DMS153 treated with DMSO at 0.1 percent for 48 hours (cell line): ENCODE data around the gene ODAD3.
"Not testable (repeated sequence)": the region's sequence is repeated elsewhere in the genome, so short reads cannot be mapped to it uniquely, and the experiment has no call there.

ENCODE experiments used
- DNase-seq: peaks from one replicate; lab custom pipeline; 2025; ENCODE audit not compliant: unreplicated experiment; lab: John Stamatoyannopoulos, UW

ODAD3 gene

GRCh38 chr19:11406703-11407236 lies 28.2 kb downstream of the ODAD3 start:
- not testable (repeated sequence) for DNase-seq

DNA sequence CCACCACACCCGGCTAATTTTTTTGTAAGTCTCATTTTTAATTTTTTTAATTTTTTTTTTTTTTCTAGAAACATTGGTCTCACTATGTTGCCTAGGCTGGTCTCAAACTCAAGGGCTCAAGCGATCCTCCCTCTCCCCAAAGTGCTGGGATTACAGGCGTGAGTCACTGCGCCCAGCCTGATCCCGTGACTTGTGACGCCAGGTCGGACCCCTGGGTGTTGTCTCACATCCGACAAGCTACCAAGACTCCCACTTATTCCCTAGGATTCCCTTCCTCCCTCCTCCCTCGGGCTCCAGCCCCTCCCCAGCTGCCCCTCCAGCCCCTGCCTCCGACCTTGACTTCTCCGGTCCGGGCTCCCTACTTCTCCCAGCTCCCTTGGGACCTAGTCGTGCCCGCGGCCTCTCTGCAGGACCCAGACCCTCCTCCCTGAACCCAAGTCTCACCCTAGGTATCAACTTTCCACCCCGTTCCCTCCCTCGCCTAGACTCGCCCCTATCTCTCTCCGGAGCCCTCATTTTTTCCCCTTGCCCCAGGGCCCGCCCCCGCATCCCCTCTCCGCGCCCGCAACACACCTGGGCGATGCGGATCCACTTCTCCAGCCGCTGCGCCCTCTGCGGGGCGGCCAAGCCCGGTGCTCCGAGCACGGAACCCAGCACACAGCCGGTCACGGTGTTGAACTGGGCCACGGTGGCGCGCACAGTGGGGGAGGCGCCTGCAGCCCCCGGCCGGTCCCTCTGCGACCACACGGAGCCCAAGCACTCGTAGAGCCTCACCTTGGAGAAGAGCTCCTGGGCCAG lies 28.9 kb downstream of the ODAD3 start:
- DNase-seq, result no peak

DNA sequence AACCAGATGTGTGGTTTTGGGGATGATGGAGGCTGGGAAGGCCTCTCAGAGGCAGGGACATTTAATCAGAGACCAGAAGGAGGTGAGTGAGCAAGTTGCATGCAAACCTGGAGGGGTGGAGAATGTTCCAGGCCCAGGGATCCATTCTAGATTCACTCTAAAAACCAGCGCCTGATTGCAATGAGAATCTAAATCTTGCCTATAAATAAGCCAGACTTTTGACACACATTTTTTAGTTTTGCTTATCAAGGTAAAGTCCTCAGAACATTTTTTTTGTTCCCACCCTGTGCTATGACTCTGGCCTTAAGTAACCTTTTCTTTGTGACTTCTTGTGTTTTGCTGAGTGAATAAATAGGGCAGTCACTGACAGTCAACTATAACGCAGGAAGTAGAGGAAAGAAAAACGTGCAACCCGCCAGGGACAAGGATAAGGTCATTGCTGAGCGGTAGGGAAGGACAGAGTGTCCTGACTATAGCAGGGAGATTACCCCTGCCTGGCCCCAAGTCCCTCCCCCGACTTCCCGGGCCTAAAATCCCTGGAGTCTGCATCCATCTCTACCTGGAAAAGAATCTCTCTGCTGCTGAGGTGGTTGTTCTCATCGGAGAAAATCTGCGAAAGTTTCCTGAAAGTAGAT lies 30.2 kb downstream of the ODAD3 start:
- DNase-seq, result no peak

DNA sequence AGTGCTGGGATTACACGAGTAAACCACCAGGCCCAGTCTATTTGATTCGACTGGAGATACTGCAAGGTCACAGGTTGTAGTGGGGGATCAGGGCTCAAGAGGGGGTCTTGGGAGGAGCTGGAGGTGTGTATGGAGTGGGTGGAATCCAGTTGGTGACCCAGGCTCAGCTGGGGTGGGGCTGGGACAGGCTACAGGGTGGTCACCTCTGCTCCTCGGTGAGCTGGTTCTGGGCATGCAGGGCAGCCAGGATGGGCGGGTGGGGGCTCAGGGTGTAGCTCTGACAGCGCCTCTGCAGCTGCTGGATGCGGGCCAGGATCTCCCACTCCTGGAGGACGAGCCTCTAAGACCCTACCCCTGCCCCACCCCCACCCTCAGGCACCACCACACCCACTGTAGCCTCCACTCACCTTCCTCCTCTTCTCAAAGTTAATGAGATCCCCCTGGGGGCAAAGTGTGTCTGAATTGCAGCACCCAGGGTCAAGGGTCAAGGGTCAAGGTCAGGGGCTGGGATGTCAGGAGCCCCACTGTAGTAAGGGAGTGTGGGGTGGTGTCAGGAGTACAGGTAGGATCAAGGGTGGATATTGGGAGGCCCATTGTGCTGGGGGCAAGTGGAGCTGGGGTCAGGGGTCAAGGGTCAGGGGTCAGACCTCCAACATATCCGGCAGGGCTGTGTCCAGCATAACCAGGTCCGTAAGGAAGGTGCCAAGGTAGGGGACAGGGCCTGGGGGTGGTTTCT lies 32.9 kb downstream of the ODAD3 start:
- DNase-seq, result no peak

GRCh38 chr19:11400798-11401197 lies 34.1 kb downstream of the ODAD3 start:
- no peak for DNase-seq

- DNase-seq, result no peak
Measured at GRCh38 chr19:11399667-11400066, 35.3 kb downstream of the ODAD3 start.

DNA sequence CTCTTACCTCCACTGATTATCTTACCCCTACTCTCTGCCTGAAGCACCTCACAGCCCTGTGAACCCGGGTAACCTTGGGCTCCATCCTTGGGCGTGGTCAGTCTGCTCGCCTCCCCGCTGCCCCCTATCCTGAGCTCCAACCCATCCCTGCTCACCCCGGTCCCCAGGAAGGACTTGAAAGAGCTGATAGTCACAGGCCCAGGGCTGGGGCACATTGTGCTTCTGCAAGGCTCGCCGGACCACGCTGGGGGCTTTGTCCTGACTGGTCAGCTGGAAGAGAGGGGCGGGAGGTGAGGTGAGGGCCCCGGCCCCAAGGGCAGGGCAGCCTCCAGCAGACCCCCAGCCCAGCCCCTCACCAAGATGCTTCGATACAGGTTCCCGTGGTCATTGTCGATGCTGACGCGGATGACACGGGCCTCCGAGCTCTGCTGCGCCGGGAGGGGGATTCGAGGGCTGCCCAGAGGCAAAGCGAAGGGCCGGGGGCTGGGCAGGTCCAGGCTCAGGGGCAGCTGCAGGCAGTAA lies 37.8 kb downstream of the ODAD3 start:
- no peak for DNase-seq

GRCh38 chr19:11390933-11391680 lies 43.8 kb downstream of the ODAD3 start:
- no peak for DNase-seq

GRCh38 chr19:11390359-11390758 lies 44.6 kb downstream of the ODAD3 start:
- no peak for DNase-seq

- DNase-seq, result peak; percentile 42
Measured at GRCh38 chr19:11387162-11388034, 47.5 kb downstream of the ODAD3 start.

GRCh38 chr19:11384778-11385129 lies 50.2 kb downstream of the ODAD3 start:
- no peak for DNase-seq

DNA sequence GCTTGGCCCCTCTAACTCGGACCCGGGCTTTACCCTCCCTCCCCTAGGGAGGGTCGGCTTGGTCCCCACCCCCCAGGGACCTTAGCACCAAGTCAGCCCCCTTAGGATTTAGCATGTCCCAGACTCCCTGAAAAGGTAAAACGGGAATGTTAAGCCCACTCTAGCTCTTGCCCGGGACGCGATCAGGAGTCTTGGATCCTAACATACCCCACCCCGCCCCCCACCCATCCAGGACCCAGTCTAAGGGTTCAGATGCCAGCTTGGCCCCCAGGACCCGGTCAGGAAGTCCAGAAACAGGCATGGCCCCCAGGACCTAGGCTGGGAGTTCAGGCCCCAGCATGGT lies 51.2 kb downstream of the ODAD3 start:
- no peak for DNase-seq

DNA sequence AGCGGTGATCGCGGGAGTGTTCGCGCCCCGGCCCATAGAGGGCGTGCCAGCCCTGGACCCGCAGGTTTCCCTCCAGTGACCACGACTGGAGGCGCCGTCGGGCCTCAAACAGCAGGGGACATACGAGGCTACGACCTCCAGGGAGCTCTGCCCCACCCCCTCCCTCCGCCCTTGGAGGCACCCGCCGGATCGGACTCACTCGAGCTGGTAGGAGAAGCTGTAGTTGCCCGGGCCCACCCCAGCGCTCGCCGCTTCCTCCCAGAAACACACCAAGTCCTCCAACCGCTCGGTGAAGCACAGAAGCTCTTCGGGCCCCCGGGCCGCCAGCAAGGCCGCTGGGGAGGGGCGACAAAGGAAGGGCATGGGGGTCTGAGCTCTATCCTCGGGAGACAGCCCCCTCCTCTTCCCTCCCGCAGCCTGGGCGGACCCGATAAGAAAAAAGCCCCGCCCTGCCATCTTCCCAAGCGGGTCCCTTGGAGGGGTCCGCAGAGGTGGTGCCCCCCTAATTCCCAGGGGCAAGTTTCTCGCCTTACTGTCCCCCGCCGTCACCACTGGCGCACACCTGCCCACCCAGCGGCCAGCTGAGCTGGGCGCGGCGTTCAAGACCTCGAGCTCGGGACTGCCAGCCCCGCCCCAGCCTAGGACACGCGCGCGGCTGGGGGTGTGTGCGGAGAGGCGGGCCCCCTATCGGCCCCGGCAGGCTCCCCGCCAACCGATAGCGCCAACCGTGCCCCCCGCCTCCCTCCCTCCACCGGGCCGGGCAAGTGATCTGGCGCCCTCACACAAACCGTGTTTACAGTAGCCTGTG lies 51.8 kb downstream of the ODAD3 start:
- peak; percentile 7 for DNase-seq

- peak; percentile 96 for DNase-seq
Measured at GRCh38 chr19:11380653-11381537, 54.0 kb downstream of the ODAD3 start.

DNA sequence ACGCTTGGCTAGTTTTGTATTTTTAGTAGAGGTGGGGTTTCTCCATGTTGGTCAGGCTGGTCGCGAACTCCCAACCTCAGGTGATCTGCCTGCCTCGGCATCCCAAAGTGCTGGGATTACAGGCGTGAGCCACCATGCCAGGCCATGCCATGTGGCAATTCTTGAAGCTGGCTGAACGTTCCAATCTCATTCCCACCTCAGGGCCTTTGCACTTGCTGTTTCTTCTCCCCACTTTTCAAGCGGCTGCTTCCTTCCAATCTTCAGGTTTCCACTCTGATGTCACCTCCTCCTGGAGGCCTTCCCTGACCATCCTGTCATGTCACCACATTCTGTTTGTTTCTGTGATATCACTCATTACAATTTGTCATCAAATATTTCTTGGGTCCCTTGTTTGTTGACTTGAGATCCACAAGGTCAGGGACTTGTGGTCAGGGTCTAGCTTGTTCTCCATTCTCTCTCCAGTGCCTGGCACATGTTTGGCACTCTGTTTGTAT lies 55.0 kb downstream of the ODAD3 start:
- DNase-seq, result no peak

- DNase-seq, result not testable (repeated sequence)
Measured at GRCh38 chr19:11379269-11379845, 55.6 kb downstream of the ODAD3 start.

DNA sequence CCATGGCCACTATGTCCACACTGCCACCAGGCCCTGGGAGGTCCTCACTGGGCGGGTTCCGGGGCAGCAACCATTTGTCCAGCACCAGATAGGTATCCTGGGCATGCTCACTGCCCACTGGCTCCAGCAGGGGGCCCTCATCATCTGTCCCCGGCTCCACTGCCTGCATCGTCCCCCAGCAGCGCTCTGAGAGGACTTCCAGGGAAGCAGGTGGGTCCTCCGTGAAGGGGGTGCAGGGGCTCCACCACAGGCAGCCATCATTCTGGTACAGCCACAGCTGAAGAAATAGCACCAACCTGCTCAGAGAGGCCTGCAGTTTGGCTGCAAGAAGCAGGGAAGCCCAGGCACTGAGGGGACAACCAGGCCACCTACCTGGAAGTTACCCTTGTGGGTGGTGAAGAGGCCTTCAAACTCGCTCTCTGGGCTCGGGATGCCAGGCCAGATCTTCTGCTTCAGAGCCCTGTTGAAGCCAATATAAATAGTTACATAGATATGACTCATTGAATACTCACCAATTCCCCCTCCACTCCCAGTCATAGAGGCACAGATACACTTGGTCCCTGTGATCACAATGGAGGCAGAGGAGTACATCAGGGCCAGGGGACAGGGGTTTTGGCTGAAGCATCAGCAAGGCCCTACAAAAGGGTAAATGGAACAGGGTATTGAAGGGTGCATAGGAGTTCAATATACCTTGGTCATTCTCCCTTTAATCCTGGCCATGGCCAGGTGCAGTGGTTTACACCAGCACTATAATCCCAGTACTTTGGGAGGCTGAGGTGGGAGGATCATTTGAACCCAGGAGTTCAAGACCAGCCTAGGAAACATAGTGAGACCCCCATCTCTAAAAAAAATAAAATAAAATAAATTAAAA lies 56.4 kb downstream of the ODAD3 start:
- no peak for DNase-seq
